ENCODE measurements around the gene TF.
"Not testable (repeated sequence)": the region's sequence is repeated elsewhere in the genome, so short reads cannot be mapped to it uniquely, and the experiment has no call there.

Gene TF
- 0.21 to 0.24 reads per million in 2 donors for total RNA-seq

DNA sequence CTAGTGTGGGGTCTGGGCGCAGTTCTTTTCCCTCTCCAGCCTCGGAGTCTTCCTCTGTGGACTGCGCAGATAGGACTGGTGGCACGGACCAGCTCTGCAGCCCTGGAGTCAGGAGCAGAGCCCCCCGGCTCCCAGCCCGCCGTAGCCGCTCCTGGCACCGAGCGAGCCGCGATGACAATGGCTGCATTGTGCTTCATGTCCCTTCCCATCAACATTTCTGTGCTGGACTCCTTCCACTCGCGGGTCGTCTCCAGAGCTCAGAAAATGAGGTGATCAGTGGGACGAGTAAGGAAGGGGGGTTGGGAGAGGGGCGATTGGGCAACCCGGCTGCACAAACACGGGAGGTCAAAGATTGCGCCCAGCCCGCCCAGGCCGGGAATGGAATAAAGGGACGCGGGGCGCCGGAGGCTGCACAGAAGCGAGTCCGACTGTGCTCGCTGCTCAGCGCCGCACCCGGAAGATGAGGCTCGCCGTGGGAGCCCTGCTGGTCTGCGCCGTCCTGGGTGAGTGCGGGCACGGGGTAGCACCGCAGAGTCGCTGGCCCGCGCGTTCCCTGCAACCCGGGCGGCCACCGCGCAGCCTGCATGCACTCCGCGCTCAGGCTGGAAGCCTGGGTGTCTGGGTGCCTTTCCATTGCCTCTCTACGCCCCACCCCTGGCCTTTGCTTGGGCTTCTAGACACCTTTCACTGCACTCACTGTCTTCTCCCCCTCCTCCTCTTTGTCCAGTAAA, at the start of gene TF:
TSS of gene TF (plus strand) at position 413 of the 731 bp plus-strand sequence. CDS start at position 461, 48 bp downstream.
- DNase-seq = no peak

DNA sequence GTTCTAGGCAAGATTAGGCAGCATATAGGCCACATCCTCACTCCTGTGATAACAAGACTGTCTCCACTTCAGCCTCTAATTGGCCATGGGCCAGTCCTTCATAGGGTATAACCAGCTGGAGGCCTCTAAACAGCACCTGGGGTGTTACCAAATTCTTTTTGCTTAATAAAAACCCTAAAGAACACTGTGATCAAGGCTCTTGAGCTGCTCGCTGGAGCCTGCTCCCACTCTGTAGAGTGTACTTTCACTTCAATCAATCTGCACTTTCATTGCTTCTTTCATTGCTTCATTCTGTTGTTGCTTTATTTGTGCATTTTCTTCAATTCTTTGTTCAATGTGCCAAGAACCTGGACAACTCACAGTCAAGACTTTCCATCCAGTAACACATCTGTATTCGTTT, 48.2 kb upstream of the TF start:
- DNase-seq = no peak

DNA sequence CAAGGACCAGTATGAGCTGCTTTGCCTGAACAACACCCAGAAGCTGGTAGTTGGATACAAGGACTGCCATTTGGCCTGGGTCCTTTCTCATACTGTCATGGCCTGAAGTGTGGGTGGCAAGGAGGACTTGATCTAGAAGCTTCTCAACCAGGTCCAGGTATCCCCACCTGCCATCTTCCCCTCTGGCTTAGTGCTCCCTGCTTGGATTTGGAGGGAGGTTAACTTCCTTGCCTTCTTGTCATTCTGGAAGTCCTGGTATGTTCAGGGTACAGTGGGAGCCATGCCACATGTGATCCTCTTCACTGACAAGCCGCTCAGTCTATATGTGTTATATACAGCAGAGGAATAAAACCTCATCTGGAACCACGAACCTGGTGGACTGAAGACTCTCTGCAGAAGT, 46.7 kb upstream of the TF start:
- DNase-seq = no peak

DNA sequence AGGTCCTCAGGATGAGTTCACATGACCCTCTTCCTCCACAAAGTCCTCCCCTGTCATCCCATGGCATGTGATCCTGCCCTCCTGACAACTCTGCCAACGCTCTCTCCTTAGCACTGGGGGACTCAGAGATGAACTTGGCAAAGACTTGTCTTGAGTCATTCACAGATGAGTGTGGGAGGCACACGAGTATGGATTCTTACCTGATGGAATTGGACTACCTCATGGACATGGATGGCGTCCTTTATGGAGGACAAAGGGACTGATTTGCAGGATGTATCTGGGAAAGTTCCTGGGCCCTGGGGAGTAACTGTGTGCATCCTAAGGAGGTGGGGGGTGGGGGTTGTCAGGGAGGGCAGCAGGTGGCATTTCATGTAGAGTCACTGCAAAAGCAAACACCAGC, 46.3 kb upstream of the TF start:
- no peak for DNase-seq

DNA sequence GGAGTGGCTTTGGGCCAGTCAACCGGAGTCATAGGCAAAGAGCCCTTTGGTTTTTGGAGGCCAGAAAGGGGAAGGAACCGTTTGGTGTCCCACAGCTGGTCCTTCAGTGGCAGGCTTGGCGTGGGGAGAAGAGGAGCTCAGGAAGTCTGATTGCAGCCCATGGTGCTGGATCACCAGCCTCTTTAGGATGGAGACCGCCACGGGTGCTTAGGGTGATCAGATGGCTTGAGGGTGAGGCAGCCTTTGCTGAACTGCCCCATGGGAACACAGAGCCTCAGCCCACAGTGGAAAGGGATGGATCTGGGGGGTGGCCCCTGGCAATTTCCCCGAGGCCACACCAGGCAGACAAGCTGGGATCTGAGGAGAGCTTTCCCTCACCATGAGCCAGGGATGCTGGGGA, 45.8 kb upstream of the TF start:
- DNase-seq = no peak

DNA sequence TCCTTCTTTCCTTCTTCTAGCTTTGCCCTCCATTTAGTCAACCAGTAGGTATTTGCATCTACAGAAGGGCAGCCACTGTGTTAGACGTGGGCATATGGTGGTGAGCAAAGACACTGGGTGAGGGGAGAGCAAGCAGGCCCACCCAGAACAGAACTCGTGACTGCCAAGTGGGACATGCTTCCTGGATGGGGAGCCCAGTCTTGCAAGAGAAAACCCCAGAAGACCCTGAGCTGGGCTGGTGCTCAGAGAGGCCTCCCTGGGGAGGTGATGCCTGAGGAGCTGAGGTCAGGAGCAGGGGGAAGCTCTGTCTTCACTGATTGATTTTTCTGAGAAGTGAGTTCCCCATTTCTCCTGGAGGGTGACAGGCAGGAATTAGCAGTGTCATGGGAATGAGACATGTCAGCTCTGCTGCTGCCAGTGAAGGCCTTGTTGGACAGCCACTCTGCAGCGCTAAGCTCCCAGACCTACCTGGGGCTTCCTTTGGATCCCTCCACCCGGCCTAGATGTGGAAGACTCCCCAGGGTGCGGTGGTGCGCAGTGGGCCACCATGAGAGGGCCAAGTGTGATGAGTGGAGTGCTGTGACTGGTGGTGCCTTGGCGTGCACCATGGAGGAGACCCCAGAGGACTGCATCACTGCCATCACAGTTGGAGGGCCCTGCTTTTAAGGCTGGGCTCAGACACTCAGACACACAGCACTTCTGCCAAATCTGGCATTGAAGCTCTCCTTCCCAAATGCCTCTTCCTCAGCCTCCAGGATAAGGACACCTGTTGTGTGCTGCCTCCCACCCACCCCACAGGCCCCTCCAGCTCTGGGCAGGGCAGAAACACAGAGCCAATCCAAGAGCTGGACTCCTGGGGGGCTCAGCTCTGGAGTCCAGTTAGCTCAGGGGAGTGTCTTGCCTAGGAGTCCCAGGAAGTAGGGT, 44.5 kb upstream of the TF start:
- DNase-seq = no peak

DNA sequence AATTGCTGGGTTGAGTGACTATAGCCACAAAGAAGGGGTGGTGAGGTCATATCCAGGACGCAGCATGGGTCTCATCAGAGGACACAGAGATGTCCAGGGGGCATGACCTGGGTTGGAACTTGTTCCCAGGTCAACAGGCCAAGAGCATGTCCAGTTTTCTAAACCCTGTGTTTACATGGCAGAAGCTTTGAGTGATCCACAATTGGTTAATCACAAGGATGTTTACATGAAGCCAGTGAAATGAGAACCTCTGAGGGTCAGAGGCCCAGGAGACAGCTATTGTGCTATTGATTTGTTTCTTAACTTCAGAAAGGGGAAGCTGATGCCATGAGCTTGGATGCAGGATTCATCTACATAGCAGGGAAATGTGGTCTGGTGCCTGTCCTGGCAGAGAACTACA, 42.3 kb upstream of the TF start:
- no peak for DNase-seq

DNA sequence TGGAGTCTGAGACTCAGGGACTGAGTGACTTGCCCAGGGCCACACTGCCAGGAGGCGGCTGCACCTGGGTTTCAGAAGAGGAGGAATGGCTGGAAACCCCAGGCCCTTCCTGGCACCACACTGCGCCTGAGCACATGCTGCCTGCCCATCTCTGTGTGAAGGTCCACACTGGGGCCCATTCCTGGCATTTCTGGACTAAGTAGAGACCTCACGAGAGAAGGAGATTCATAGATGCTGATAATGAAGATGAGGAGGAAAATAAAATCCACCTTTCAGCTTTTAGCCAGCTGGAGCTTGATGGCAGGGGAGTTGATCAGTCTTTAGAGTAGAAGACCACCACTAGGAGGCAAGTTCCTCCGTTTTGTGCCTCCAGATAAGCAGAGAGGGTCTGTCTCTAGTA, 40.2 kb upstream of the TF start:
- DNase-seq = no peak

DNA sequence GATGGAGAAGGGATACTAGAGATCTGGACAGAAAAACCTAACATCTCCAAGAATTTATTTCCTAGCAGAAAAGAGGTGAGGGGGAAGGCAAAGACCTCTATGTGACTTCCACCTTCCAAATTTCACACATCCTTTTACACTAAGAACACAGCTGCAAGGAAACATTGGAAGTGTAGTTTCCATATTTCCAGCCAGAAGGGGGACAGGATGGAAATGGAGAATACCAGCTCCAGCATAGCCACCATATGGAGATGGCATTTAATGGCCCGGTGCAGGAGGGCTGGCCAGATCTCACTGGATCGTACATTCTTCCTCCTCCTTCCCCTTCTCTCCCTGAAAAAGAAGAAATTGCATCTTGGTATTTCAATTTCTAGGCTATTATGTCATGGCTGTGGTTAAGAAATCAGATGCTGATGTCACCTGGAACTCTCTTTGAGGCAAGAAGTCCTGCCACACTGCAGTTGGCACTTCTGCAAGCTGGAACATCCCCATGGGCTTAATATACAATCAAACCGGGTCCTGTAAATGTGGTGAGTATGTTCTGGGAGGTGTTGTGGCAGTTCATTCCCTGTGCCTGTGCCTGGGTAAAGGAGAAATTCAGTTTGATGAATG, 36.9 kb upstream of the TF start:
- DNase-seq = no peak

DNA sequence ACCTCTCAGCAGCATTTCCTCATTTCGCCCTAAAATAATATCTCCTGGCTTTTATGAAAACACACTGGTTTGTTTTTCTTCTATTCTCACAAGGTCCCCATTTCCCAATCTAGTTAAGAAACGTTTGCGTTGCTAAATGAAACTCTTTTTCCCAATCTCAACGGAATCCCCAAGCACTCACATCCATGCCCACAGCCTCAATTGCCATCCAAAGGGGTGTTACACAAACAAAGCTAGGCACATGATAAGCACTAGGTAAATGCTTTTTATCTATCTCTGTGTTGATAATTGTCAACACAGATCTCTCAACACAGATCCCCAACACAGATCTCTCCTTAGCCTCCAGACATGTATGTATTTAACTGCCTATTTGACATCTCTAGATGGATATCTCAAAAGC, 35.2 kb upstream of the TF start:
- no peak for DNase-seq

DNA sequence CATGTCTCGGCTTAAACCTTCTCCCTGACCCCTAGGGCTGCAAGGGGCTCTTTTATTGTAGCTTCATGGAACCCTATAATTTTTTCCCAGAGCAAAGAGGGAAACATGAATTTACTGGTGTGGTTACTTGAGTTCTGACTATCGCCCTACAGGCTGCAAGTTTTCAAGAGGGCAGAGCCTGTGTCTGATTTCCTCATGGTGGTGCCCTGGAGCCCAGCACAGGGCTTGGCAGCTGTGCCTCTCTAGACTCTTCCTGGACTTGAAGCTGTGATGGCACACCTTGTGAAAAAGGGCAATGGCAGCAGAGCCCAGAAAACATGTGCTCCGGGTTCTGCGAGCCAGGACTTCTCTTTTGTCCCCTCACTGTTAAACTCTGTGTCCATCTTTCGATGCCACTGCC, 34.2 kb upstream of the TF start:
- DNase-seq = no peak

DNA sequence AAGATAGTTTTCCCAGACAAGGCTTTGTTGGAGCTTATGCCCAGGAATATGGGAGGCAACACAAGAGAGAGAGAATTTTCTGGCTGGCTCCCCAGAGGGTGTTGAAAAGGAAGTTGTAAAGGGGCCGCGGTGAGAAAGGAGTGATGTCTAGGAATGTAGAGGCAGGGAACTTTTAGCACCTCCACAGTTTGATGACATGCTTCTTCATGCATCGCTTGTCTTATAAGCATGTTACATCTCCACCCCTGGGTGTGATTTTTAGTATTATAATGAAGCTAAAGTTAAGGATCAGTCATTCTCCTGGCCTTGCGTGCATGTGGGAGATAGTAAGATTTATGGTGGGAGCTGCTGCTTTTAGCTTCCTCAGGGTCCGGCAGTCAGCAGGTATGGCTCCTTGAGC, 32.8 kb upstream of the TF start:
- DNase-seq = no peak

DNA sequence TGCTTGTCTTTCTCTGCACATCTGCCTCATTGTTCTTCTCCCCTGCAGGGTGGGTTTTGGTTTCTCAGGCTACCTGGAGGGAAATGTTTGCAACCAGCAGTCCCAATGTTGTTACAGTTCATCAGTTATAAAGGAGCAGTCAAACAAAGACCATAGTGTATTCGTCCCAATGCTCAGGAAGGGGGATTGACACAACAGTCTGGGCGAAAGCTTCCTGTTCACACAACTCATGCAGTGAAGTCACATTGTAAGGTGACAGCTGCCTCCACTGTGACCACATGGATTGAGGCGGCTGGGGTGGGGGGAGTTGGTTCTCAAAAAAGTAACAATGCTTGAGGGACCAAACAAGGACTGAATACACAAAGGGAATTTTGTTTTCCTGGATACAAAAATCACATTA, 28.8 kb upstream of the TF start:
- DNase-seq = no peak

DNA sequence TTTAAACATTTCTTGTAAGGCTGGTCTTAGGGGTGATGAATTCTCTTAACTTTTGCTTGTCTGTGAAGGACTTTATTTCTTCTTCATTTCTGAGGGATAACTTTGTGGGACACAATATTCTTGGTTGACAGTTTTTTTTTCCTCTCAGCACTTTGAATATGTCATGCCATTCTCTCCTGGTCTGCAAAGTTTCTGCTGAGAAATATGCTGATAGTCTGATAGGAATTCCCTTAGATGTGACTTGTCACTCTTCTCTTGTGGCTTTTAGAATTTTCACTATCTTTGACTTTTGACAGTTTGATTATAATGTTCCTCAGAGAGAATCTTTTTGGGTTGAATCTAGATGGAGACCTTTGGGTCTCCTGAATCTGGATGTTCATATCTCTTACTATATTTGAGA, 23.3 kb upstream of the TF start:
- no peak for DNase-seq

DNA sequence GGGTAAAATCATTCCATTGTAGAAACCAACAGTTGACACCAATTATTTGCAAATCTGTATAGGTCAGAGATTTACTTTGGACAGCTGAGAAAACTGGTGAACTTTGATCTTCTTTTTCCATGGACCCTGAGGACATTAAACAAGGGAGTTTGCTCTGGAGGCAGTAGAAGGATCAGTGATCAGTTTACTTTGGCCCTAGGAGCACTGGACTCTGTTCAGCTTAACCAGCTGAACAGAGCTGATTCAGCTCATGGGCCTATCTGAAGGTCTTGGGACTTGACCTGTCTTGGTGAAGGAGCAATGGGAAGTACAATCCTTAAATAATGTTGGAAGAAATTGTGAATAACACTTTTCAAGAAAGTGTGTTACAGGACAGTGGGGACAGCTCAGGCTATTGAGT, 15.2 kb upstream of the TF start:
- DNase-seq = no peak

DNA sequence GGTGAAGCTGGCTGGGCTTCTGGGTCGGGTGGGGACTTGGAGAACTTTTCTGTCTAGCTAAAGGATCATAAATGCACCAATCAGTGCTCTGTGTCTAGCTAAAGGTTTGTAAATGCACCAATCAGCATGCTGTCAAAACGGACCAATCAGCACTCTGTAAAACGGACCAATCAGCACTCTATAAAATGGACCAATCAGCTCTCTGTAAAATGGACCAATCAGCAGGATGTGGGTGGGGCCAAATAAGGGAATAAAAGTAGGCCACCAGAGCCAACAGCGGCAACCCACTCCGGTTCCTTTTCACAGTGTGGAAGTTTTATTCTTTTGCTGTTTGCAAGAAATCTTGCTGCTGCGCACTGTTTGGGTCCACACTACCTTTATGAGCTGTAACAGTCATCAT, 14.0 kb upstream of the TF start:
- DNase-seq = not testable (repeated sequence)

DNA sequence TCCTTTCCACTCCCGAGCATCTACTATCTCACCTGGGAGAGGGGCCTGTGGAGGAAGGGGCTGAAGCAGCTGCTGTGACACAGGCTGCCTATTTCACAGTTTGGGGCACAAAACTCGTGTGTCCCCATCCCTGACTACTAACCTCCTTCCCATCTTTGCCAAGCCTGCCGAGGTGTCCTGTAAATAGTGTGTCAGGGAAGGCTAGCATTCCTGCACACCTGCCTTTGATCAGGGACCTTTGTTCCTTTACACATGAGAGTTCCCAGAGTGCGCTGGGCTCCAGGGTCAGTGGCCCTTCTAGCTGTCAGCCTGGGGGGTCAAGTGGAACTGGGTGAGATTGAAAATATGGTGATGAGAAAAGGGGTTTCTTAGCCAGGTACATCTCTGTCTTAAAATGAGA, 13.0 kb upstream of the TF start:
- DNase-seq = no peak

DNA sequence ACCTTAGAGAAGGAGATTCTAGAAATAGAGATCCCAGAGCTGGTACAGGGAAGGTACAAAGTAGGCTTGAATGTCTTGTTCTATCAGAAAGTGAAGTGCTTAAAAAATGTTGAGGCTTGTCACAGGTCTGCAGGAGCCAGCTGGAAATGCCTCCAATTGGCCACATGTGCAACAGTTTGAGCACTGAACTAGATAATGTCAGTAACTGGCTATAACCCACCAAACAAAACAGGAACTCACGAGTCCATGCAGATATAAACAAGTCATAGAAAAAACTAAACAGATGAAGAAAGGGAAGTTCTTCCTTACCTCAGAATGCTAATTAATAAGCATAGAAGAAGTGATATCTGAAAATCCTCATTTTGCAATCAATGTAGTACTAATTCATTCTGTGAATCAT, 11.9 kb upstream of the TF start:
- DNase-seq = no peak

DNA sequence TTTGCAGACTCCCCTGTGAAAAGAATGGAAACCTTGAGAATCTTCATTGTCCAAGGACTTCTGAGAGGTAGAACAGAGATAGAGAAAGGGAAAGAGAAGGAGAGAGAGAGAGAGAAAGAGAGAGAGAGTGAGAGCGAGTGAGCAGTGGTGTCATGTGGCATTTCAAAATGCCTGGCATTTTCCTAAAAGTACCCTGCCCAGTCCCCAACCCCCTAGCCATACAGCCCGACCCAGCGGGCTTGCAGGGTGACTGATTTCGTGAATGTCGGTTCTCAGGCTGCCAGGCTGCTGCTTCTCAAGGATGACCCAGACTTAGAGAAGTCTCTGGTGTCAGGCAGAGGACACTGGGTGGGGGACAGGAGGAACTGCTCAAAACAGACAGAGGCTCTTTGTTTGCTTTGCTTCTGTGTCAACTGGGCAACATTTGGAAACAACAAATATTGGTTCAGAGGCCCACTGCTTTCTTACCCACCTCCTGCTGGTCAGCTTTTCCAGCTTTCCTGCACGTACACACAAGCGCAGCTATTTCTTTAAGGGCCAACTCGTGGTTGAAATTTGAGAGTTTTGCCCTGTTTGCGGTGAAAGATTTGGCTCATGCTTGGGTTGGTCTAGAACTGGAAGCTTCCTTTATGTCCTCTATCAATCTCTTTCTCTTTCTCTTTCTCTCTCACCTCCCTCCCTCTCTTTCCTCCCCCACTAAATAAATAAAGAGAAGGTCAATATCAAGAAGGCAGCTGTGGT, 3.7 kb upstream of the TF start:
- no peak for DNase-seq

DNA sequence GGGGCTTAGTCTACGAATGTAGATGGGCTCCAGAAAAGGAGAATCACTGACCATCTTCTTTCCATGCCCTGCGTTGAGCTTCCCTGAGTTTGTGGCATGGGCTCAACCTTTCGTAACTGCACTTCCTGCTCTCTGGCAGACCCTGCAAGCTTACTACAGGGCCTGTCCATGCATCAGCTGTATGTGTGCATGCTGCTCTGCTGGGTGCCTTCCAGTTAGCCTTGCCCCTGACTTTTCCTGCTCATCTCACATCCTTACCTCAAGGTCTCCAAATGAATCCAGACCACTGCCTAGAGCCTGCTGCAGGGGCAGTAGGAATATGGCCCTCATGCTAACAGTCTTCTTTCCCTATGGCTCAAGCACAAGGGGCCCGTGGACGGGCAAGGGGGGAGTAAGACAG, 2.0 kb upstream of the TF start:
- DNase-seq = no peak

DNA sequence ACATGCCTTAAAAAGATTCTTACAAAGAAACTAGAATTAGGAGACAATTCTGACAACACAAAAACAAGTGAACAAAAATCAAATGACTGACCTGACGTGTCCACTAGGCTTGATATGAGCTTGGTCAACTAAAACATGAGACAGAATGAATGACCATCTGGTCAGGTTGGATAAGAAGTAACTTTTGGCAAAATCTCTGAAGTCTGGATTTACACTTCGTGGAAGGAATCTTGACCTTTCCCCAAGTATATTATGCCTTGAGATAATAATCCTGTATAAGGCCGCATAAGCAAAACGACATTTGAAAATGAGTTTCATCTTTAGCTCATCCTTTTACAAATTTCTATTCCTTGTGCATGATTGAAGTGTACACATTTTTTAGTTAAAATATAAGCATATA, 1.1 kb upstream of the TF start:
- no peak for DNase-seq

DNA sequence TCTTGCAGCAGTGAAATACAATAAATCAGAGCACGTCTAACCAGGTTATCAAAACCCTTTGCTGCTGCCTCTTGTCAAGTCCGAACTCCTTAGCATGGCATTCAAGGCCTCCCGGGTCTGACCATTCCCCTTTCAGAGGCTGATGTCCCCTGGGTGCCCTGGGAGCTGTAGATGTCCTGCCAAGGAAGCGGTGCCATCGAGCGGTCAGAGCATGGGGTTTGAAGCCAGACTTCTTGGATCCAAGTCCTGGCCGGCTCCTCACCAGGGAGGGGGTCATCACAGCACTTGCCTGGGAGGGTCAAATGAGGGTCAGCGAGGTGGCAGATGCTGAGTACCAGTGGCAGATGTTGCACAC, 496 bp downstream of the TF start:
- no peak for DNase-seq

DNA sequence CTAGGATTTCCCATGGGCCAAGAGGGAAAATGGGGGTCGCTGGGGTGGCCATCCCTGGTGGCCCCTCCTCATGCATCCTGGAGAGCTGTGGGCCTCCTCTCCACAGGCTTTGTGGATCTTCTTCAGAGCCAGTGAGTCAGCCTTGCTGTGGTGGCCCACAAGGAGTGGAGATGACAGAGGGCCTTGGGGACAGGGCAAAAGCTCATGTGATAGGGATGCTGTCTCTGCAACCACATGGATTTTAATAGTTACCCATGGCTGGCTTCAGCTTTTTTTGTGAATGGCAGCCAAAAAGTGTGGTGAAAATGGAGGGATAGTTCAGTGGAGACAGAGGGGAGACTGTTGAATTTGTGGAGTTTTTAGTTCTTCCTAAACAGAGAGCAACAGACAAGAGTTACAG, 1.2 kb downstream of the TF start:
- DNase-seq = no peak

Measured in T-helper 9 cell (primary cell).